HG03103 (cell line): Measurements from ENCODE around the gene PCP4.

ENCODE experiments used
- ATAC-seq: cut with Tn5 transposase; IDR thresholded peaks from one replicate; pipeline ENCODE4 v1.9.1; 2021; ENCODE audit warnings: low read depth; ENCODE audit not compliant: unreplicated experiment

Gene PCP4

GRCh38 chr21:39969691-39970364 is 102.6 kb downstream of the PCP4 start:
- no peak for ATAC-seq

GRCh38 chr21:39971956-39972355 is 104.7 kb downstream of the PCP4 start:
- no peak for ATAC-seq

- ATAC-seq: no peak
Measured at GRCh38 chr21:39972471-39972870, 105.2 kb downstream of the PCP4 start.

DNA sequence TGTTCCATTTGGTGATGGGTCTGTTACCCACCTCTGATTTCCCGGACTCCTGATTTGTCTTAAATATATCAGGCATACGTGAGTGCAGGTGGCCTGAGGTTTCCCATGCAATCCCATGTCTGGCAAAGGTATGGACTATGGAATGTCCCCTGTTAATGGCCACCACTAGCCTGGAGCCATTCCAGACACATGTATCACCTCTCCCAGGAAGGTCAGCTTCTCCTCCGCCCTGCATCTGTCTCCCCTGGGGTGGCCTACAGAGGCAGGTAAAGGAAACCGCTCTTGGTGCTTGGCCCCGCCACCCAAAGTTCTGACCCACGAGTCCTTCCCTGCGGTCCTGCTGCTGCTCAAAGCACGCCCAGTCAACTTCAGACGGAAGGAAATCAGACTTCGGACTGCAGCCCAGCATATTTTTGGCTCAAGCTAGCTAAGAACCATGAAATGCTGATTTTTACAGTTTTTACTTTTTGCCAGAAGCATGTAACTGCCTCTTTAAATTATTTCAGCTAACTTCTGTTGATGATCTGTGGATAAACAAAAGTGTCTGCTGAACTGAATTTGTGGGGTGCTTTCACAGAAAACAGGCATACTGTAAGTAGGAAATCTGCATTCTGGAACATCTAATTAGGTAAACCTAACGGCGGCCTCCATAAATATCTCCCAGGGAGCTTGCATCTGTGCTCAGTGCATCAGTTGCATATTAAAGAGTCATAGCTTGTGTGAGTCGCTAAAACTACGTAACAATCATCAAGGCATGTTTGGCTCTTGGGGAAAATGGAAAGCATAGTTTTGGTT is 105.9 kb downstream of the PCP4 start:
- ATAC-seq: no peak

- ATAC-seq: no peak
Measured at GRCh38 chr21:39976800-39977199, 109.6 kb downstream of the PCP4 start.
